Measurements from ENCODE around the gene TBC1D23.
"Not testable (repeated sequence)": the region's sequence is repeated elsewhere in the genome, so short reads cannot be mapped to it uniquely, and the experiment has no call there.

Gene TBC1D23

GRCh38 chr3:100256731-100257151, 4.1 kb upstream of the TBC1D23 start:
- no peak for DNase-seq (ENCODE audit: low read depth in 2 of 2)

GRCh38 chr3:100257586-100257985, 3.2 kb upstream of the TBC1D23 start:
- no peak for DNase-seq (ENCODE audit: low read depth in 2 of 2)

GRCh38 chr3:100260081-100260684, 609 bp upstream of the TBC1D23 start:
- DNase-seq (ENCODE audit: low read depth in 2 of 2) = no peak

DNA sequence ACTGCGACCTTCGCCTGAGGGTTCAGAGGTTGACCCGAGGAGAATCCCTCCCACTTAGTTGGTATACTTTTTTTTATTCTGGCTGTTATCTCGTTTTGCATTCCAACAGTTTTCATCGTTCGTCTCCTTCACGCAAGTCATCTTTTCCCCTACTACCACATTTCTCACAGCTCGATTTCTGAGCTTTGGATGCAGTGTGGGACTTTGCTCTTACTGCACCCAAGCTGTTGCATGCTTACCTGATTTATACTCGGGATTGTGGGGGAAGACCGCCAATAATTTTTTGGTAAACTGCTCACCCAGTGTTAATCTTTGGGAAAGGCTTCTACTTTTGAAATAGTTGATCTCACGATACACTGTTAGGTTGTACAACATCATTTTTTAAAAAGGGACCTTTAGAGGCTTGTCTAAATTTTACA, 702 bp downstream of the TBC1D23 start:
- no peak for DNase-seq (ENCODE audit: low read depth in 2 of 2)

DNA sequence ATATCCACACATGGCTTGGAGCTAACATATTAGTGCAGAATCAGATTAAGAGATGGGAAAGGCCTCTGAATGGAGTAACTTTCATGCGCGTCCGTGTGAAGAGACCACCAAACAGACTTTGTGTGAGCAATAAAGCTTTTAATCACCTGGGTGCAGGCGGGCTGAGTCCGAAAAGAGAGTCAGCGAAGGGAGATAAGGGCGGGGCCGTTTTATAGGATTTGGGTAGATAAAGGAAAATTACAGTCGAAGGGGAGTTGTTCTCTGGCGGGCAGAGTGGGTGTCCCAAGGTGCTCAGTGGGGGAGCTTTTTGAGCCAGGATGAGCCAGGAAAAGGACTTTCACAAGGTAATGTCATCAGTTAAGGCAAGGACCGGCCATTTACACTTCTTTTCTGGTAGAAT, 2.1 kb downstream of the TBC1D23 start:
- not testable (repeated sequence) for DNase-seq (ENCODE audit: low read depth in 2 of 2)

- DNase-seq (ENCODE audit: low read depth in 2 of 2) = no peak
Observed at GRCh38 chr3:100263583-100263982, 2.8 kb downstream of the TBC1D23 start.

- no peak for DNase-seq (ENCODE audit: low read depth in 2 of 2)
Observed at GRCh38 chr3:100264242-100264641, 3.5 kb downstream of the TBC1D23 start.

GRCh38 chr3:100265016-100265415, 4.2 kb downstream of the TBC1D23 start:
- no peak for DNase-seq (ENCODE audit: low read depth in 2 of 2)

DNA sequence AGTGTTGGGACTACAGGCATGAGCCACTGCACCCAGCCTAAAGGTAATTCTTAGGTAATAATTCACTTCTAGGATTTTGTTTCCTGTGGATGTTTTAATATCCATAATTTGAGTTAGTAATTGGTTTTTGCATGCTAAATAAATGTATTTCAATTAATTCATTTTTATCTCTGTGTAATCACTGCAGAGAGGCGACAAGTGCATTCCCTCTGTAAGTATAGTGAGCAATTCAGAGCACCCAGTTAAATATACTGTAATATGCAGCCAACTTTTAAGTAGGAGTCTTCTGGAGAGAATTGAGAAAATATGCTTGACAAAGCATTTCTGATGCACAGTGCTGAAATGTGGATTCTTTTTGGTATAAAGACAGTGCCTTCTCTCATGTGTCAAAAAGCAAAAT, 5.7 kb downstream of the TBC1D23 start:
- DNase-seq (ENCODE audit: low read depth in 2 of 2) = no peak

DNA sequence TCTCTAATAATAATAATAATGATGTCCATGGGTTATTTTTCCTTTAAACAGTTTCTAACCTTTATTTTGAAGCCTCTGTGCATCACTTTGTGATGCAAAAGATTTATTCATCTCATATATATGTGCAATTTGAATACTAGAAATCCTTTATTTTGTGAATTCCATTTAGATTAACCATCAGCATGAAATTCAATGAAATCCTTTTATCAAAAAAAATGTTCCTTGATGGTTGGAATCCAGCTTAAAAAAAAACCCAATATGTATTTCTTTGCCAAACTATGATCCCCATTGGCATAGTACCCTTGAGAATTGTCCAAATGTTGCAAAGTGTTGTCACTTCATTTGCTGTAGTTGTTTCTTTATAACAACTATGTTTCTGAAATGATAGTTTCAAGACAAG, 7.4 kb downstream of the TBC1D23 start:
- no peak for DNase-seq (ENCODE audit: low read depth in 2 of 2)

GRCh38 chr3:100269001-100269400, 8.2 kb downstream of the TBC1D23 start:
- no peak for DNase-seq (ENCODE audit: low read depth in 2 of 2)

- no peak for DNase-seq (ENCODE audit: low read depth in 2 of 2)
Observed at GRCh38 chr3:100269410-100270214, 8.8 kb downstream of the TBC1D23 start.

- no peak for DNase-seq (ENCODE audit: low read depth in 2 of 2)
Observed at GRCh38 chr3:100270215-100270583, 9.4 kb downstream of the TBC1D23 start.

- no peak for DNase-seq (ENCODE audit: low read depth in 2 of 2)
Observed at GRCh38 chr3:100271522-100271921, 10.7 kb downstream of the TBC1D23 start.

DNA sequence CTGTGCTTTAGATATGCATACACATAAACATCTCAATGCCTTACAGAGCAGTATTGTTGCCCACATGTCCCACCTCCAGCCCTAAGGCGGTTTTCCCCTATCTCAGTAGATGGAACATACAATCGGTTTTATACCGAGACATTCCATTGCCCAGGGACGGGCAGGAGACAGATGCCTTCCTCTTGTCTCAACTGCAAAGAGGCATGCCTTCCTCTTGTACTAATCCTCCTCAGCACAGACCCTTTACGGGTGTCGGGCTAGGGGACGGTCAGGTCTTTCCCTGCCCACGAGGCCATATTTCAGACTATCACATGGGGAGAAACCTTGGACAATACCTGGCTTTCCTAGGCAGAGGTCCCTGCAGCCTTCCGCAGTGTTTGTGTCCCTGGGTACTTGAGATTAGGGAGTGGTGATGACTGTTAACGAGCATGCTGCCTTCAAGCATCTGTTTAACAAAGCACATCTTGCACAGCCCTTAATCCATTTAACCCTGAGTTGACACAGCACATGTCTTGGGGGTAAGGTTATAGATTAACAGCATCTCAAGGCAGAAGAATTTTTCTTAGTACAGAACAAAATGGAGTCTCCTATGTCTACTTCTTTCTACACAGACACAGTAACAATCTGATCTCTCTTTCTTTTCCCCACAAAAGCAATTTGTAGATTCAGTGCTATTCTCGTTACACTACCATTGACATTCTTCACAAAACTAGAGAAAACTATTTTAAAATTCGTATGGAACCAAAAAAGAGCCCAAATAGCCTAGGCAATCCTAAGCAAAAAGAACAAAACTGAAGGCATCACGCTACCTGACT, 12.2 kb downstream of the TBC1D23 start:
- DNase-seq (ENCODE audit: low read depth in 2 of 2) = not testable (repeated sequence)

DNA sequence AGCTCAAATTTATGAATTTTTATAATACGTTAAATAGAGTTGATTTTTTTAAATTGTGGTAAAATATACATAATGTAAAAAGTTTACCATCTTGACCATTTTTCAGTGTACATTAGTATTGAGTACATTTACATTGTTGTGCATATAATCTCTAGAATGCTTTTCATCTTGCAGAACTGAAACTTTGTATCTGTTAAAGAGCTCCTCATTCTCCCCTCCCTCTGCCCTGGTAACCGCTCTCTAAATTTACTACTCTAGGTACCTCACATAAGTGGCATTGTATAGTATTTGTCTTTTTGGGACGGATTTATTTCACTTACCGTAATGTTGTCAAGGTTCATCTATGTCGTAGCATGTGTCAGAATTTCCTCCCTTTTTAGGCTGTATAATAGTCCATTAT, 13.6 kb downstream of the TBC1D23 start:
- no peak for DNase-seq (ENCODE audit: low read depth in 2 of 2)

GRCh38 chr3:100277255-100277800, 16.5 kb downstream of the TBC1D23 start:
- no peak for DNase-seq (ENCODE audit: low read depth in 2 of 2)

- no peak for DNase-seq (ENCODE audit: low read depth in 2 of 2)
Observed at GRCh38 chr3:100278910-100279309, 18.1 kb downstream of the TBC1D23 start.

DNA sequence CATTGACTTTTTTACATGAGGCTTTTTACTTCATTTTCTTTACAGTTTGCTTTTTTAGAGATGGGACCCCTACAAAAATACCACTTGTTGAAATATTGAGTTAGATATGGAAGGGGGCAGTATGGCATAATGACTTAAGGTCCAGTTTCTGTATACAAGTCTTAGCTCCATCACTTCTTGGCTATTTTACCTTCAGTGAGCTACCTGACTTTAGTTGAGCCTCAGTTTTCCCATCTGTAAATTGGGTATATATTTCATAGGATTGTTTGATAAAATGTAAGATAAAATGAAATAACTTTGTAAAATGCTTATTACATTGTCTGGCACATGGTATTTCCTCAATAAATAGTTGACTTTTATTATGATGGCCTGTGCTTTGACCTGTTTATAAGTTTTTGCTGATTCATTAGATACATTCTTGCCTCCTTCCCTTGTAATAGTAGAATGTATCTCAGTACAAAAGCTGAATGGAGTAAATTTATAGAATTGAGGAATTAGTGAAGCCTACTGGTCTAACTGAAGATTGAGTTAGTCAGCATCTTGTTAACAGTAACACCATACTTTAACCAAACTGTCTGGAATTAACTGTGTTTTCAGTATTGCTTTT, 27.6 kb downstream of the TBC1D23 start:
- DNase-seq (ENCODE audit: low read depth in 2 of 2) = no peak

DNA sequence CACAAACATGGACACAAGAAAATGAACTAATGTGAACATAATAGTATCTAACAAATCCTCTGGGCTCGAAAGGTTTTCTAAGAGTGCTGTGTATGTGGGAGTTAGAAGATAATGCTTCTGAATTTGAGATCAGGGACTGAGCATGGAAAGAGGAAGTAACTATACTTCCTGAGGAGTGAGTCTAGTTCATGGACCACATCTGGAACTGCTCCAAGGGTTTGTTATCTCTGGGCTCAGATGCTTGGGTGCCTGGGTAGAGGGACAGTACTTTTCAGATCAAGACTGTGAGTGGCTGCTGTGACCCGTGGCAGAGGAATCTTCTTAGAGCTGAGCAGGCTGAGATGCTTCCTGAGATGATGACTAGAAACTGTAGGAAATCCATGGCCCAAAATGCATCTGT, 28.5 kb downstream of the TBC1D23 start:
- DNase-seq (ENCODE audit: low read depth in 2 of 2) = no peak

DNA sequence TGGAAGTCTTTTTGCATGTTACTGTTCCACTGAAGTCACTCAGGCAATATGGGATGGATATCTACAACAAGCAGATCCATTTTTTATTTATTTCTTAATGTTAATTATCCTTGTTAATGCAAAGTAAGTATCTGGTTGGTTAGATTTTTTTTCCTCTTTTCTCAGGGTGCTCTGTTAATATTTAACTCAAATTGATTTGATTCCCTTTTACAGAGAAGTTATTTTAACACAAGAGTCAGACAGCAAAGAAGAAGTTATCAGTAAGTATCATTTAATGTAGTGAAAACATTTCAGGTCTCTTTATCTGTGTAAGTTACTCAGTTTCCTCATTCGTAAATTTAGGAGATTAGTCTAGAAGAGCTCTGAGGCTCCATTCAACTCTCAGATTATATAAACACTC, 34.3 kb downstream of the TBC1D23 start:
- DNase-seq (ENCODE audit: low read depth in 2 of 2) = no peak

DNA sequence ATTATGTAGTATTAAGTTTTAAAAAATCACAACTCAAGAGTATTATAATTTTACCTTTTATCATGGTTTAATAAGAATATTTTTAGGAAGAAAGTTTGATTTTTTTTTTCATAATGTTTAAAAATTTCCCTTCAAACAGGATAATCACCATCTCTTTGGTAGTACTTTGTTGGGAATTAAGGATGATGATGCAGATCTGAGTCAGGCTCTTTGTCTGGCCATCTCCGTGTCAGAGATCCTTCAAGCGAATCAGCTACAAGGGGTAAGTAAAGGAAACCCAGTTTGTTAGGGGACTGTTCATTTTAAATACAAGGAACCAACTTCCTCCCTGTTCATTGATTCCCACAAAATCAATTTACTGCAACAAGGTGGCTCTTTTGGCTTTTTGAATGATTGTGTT, 37.0 kb downstream of the TBC1D23 start:
- no peak for DNase-seq (ENCODE audit: low read depth in 2 of 2)
